Measurements from ENCODE around the gene PARN.
"Not testable (repeated sequence)": the region's sequence is repeated elsewhere in the genome, so short reads cannot be mapped to it uniquely, and the experiment has no call there.

The PARN gene

GRCh38 chr16:14572535-14572934 lies 57.5 kb downstream of the PARN start:
- DNase-seq, result no peak

DNA sequence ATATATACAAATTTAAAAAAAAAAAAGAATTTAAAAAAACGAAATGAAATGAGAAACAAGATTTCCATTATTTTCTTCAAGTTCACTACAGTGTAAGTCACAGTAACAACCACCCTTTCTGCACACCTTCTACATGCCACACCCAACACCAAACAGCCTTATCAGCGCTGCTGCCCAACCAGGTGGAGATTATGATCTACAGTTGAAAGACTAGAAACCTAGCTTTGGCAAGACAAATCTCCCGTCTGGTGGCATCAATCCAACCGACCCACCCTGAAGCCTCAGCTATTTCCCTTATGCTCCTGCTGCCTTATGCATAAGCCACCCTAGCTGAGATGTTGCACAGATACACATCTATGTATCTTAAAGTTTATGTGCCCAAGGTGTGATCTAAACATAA lies 60.8 kb downstream of the PARN start:
- no peak for DNase-seq

DNA sequence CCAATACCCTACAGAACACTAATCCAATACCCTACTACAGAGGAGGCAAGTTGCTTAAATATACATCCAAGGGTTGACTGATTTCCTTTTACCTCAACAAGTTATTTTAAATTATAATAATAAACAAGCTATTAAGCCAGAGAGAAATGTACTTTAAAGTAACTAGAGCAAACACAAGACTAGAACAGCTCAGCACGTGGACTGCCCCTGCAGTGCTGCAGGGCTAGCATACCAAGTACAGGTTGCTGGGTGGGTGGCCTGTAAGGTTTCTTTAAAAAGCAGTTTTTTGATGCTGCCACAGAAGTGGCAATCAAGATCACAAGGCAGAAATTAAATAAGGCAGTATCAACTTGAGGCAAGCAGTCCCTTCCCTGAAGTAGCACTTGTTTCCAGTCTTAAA lies 63.5 kb downstream of the PARN start:
- DNase-seq, result no peak

DNA sequence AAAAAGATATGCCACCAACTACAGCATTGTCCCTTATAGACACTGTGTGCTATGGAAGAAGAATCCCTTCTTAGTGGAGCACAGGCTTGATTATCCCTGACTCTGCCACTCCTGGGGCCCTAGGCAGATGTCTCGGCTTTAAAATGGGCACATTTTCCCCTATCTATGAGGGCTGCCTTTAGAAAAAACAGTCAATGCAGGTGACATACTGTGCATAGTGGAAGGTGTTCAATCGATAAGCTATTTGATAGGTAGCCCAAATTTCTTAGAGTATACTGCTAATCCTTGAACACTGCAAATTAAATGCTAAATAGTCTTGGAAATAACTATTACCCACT lies 64.4 kb downstream of the PARN start:
- DNase-seq, result no peak

DNA sequence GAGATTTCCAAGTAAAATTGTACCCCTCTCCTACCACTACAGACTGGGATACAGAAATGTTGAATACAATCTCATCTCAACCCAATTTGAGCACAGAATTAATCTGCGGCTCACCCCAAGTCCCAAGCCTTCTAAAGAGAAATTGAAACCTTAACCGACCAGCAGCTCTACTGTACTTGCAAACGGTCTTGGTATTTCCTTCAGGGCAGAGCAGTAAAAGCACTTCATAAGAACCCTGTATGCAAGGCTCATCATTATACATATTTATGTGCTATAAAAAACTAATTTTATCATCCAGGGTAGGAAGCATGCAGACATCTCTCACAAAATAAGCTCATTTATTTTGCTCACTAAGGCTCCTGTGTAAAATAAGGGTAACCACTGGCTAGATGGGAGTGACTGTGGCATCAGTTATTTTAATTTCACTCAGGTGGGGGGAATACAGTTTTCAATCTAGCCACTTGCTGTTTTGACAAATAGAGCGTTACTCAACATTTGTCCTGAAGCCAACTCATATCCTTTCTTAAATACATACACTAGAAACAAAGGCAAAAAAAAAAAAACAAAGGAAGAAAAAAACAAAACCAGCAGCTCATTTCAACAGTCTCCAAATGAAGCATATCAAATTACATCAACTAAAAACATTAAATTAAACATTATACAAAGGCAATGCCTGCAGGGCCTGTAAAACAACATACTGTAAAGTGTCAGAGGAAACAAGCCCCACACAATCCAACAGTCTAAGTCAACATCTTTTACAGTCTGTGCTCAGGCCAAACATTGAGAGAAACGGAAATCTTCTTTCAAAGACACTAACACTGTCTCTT lies 65.0 kb downstream of the PARN start:
- no peak for DNase-seq

- DNase-seq, result no peak
These were observed 65.7 kb downstream of the PARN start for GRCh38 chr16:14564323-14564722.

DNA sequence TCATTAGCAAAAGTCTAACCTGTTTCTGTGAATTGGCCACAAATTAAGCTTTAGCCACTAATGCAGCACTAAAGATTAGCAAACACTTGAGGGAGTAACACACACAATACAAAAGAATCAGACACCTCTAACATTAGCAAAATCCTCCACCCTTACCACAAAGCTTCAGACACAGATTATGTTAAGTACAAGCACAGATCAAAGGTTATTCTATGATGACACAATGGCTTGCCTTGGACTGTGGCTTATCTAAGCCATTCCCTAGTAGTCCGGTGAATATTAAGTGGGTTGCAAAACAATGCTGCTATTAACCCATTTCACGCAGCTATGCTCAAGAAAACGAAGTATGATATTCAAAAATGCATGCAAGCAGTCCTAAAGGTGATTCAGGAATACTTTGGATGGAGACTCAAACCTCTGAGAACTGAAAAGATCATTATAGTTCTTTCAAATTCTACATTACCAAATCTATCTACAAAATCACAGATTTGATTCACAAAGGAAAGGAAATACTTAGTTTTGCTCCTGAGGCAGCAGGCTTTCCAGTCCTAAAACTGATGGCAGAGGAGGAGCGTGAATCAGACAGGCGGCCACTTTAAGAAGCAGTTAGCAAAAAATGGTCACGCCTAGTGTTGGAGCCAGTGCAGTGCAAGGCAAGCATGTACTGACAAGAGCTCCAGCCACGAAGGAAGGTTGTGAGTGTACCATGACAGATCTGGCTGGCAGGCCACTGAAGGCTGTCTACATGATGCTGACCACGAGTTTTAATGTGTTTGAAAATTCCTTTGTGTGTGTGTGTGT lies 67.2 kb downstream of the PARN start:
- no peak for DNase-seq

DNA sequence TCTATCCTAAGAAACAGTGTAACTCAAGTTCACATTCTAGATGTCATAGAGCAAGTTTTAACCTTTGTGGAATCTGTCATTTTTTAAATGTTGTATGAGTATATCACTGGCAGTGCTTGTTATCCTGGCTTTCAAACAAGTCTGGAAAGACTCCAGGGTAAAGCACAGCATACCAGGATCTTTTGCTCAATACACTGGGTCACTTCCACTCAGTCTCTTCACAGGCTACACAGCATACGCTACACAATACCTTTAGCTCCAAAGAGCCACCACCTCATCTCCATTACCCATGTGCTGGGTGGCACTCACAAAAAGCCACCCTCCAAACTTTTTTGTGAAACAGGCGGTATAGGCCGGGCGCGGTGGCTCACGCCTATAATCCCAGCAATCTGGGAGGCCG lies 69.5 kb downstream of the PARN start:
- DNase-seq, result no peak

GRCh38 chr16:14559809-14560241 lies 70.2 kb downstream of the PARN start:
- DNase-seq, result no peak

DNA sequence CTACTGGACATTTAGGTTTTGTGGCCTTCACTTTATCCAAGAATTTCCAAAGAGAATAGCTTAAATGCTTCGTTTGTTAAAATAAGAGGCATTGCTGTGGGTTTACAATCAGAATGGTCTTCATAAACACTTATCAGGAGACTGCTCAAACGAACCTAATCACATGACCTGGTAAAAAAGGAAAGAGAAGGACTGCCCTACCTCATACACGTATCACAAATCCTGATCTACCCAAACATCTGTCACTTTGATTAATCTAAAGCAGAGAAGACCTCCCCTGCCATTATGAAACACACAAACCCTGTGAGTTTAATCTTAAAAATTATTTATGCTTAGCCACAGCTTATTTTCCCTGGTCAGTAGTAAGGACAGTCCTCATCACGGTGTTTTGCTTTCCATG lies 76.6 kb downstream of the PARN start:
- DNase-seq, result no peak

- no peak for DNase-seq
These were observed 80.3 kb downstream of the PARN start for GRCh38 chr16:14549789-14550153.

- DNase-seq, result no peak
These were observed 80.9 kb downstream of the PARN start for GRCh38 chr16:14548933-14549788.

DNA sequence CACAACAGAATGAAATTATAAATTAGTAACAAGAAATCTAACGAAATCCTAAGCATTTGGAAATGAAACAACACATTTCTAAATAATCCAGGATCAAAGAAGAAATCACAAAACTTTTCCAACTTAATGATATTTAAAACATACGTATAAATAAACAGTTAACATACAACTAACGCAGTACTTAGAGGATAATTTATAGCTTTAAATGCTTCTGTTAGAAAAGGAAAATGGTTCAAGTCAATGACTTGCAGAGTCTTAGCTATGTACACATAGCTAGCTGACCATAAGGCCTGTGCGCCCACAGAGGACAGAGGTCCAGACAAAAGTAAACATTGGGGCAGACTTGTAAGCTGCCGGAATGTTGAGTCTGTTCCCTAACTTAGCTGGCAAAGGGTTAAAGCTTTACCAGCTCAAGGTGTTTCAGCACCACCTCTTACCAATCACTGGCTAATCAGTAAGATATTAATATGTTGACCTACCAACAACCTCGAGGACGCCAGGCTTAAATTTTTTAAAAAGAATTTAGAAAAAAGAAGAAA lies 84.6 kb downstream of the PARN start:
- DNase-seq, result no peak

- DNase-seq, result not testable (repeated sequence)
These were observed 85.2 kb downstream of the PARN start for GRCh38 chr16:14544846-14545245.

DNA sequence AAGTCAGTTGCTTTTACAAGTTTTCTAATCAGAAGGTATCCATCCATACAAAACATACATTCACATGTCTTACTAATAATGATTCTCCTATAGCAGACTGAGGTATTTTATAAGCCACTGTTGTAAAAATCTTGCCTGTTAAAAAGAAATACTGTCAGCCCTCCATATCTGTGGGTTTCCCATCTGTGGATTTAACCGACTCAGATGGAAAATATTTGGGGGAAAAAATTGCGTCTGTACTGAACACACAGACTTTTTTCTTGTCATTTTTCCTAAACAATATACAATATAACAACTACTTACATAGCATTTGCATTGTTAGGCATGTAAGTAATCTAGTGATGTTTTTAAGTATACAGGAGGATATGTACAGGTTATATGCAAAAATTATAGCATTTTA lies 90.4 kb downstream of the PARN start:
- no peak for DNase-seq

DNA sequence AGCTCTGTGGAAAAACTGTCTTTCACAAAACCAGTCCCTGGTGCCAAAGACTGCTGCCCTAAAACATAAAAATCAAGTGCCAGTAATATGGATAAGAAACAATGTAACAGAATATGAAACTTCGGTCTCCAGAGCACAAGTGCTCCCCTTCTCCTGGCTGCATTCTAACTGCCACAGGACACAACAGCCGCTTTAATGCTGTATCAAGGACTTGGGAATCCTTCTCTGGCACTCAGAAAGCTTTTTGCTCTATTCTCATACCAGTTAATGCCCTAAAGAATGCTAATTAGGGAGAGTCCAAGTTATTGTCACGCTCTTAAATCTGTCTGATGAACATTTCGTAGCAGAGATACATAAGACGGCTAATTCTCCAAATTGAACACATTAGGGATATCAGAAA lies 90.9 kb downstream of the PARN start:
- no peak for DNase-seq

GRCh38 chr16:14538604-14539003 lies 91.5 kb downstream of the PARN start:
- DNase-seq, result no peak

DNA sequence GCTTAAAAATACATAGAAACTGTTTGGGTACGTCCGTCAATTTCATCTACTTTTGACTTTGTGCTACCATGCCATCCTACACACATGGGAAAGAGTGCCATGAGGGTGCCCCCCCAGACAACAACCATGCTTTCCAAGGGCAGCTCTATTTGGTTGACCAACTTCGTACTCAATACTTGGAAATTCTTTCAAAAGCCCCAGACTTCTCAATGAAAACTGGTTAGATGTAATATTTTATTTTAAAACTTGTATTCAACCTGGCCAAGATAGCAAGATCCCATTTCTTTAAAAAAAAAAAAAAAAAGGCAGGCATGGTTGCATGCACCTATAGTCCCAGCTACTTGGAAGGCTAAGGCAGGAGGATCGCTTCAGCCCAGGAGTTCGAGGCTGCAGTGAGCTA lies 98.4 kb downstream of the PARN start:
- DNase-seq, result no peak

DNA sequence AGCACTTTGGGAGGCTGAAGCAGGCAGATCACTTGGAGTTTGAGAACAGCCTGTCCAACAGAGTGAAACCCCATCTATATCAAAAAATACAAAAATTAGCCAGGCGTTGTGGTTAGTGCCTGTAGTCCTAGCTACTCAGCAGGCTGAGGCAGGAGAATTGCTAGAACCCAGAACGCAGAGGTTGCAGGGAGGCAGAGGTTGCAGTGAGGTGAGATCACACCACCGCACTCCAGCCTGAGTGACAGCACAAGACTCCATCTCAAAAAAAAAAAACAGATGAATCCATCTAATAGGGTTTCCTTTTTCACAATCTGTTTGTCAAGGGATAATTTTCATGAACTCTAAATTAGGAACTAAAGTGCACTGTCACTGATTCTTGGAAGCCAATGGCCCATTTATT lies 99.0 kb downstream of the PARN start:
- no peak for DNase-seq

GRCh38 chr16:14530046-14530445 lies 100.0 kb downstream of the PARN start:
- DNase-seq, result no peak

- DNase-seq, result peak; percentile 54
These were observed 100.9 kb downstream of the PARN start for GRCh38 chr16:14529010-14529669.

GRCh38 chr16:14528306-14528705 lies 101.8 kb downstream of the PARN start:
- DNase-seq, result no peak

All from stimulated activated CD8-positive, alpha-beta memory T cell treated with anti-CD3 and anti-CD28 coated beads, Interleukin-4, amount 100 ng/mL, for 48 hours (primary cell).